Measurements from ENCODE around the gene DSN1.

Gene DSN1

GRCh38 chr20:36777576-36777975 is 4.0 kb upstream of the DSN1 start:
- no peak overlapping the region for H3K27ac ChIP-seq (ENCODE audit: low read depth, low read length)
- peaks cover 5% of the 10 kb centered on the region for H3K4me1 ChIP-seq (ENCODE audit: control insufficient read depth, low read length)
- no peaks in the 10 kb centered on the region for H3K9me2 ChIP-seq (replicated peaks; ENCODE audit: control insufficient read depth, low read length)
- no peak for TF ChIP-seq EZH2phosphoT487 (IDR thresholded peaks at IDR 0.05; ENCODE audit: borderline replicate concordance, low read length)
- TF ChIP-seq CTCF (IDR thresholded peaks at IDR 0.05; ENCODE audit: low read depth, low read length, poor library complexity, severe bottlenecking): no peak
- H3K36me3 ChIP-seq (ENCODE audit: control insufficient read depth, low read length): peaks cover 6% of the 10 kb centered on the region; the same call in 1 of the 2 replicates
- no peak overlapping the region for H3K4me3 ChIP-seq (ENCODE audit: low read length)
- no peak overlapping the region for H3K4me2 ChIP-seq (ENCODE audit: low read length)
- no peaks in the 10 kb centered on the region for H3K27me3 ChIP-seq (ENCODE audit: control insufficient read depth, low read length)
- no peaks in the 10 kb centered on the region for H4K20me1 ChIP-seq (ENCODE audit: control insufficient read depth, insufficient read depth, low read depth, low read length)
- no peaks in the 10 kb centered on the region for H3K9me3 ChIP-seq (ENCODE audit: control insufficient read depth, insufficient read depth, low read length)
- no peaks in the 10 kb centered on the region for H3F3A ChIP-seq (ENCODE audit: control insufficient read depth, insufficient read depth)
- H3K79me2 ChIP-seq (ENCODE audit: control insufficient read depth, low read length): peaks cover 10% of the 10 kb centered on the region

GRCh38 chr20:36777167-36777566 is 3.6 kb upstream of the DSN1 start:
- peaks cover 6% of the 10 kb centered on the region; the same call in 1 of the 2 replicates for H3K36me3 ChIP-seq (ENCODE audit: control insufficient read depth, low read length)
- H3K79me2 ChIP-seq (ENCODE audit: control insufficient read depth, low read length): peaks cover 14% of the 10 kb centered on the region
- H3F3A ChIP-seq (ENCODE audit: control insufficient read depth, insufficient read depth): no peaks in the 10 kb centered on the region
- no peaks in the 10 kb centered on the region for H4K20me1 ChIP-seq (ENCODE audit: control insufficient read depth, insufficient read depth, low read depth, low read length)
- no peak overlapping the region for H3K27ac ChIP-seq (ENCODE audit: low read depth, low read length)
- H3K4me3 ChIP-seq (ENCODE audit: low read length): no peak overlapping the region
- no peaks in the 10 kb centered on the region for H3K9me3 ChIP-seq (ENCODE audit: control insufficient read depth, insufficient read depth, low read length)
- no peaks in the 10 kb centered on the region for H3K9me2 ChIP-seq (replicated peaks; ENCODE audit: control insufficient read depth, low read length)
- H3K27me3 ChIP-seq (ENCODE audit: control insufficient read depth, low read length): no peaks in the 10 kb centered on the region
- H3K4me2 ChIP-seq (ENCODE audit: low read length): no peak overlapping the region
- H3K4me1 ChIP-seq (ENCODE audit: control insufficient read depth, low read length): peaks cover 9% of the 10 kb centered on the region
- TF ChIP-seq EZH2phosphoT487 (IDR thresholded peaks at IDR 0.05; ENCODE audit: borderline replicate concordance, low read length) (no peak), CTCF (IDR thresholded peaks at IDR 0.05; ENCODE audit: low read depth, low read length, poor library complexity, severe bottlenecking) (no peak)

GRCh38 chr20:36775826-36776225 is 2.3 kb upstream of the DSN1 start:
- Histone ChIP-seq H3K4me3 (ENCODE audit: low read length) (no peak overlapping the region), H3K4me1 (ENCODE audit: control insufficient read depth, low read length) (peaks cover 23% of the 10 kb centered on the region), H3K4me2 (ENCODE audit: low read length) (no peak overlapping the region), H3K79me2 (ENCODE audit: control insufficient read depth, low read length) (peaks cover 27% of the 10 kb centered on the region), H3K9me2 (replicated peaks; ENCODE audit: control insufficient read depth, low read length) (no peaks in the 10 kb centered on the region), H3F3A (ENCODE audit: control insufficient read depth, insufficient read depth) (no peaks in the 10 kb centered on the region), H4K20me1 (ENCODE audit: control insufficient read depth, insufficient read depth, low read depth, low read length) (no peaks in the 10 kb centered on the region), H3K27me3 (ENCODE audit: control insufficient read depth, low read length) (no peaks in the 10 kb centered on the region), H3K9me3 (ENCODE audit: control insufficient read depth, insufficient read depth, low read length) (no peaks in the 10 kb centered on the region), H3K27ac (ENCODE audit: low read depth, low read length) (no peak overlapping the region), H3K36me3 (ENCODE audit: control insufficient read depth, low read length) (peaks cover 13% of the 10 kb centered on the region)
- TF ChIP-seq EZH2phosphoT487 (IDR thresholded peaks at IDR 0.05; ENCODE audit: borderline replicate concordance, low read length): no peak

GRCh38 chr20:36775196-36775595 is 1.6 kb upstream of the DSN1 start:
- H3K9me2 ChIP-seq (replicated peaks; ENCODE audit: control insufficient read depth, low read length): no peaks in the 10 kb centered on the region
- H3K79me2 ChIP-seq (ENCODE audit: control insufficient read depth, low read length): peaks cover 34% of the 10 kb centered on the region
- peaks cover 29% of the 10 kb centered on the region for H3K4me1 ChIP-seq (ENCODE audit: control insufficient read depth, low read length)
- H3K36me3 ChIP-seq (ENCODE audit: control insufficient read depth, low read length): peaks cover 20% of the 10 kb centered on the region
- TF ChIP-seq EZH2phosphoT487 (IDR thresholded peaks at IDR 0.05; ENCODE audit: borderline replicate concordance, low read length) (no peak), CTCF (IDR thresholded peaks at IDR 0.05; ENCODE audit: low read depth, low read length, poor library complexity, severe bottlenecking) (no peak)
- no peaks in the 10 kb centered on the region for H3F3A ChIP-seq (ENCODE audit: control insufficient read depth, insufficient read depth)
- no peaks in the 10 kb centered on the region for H3K27me3 ChIP-seq (ENCODE audit: control insufficient read depth, low read length)
- no peak overlapping the region for H3K27ac ChIP-seq (ENCODE audit: low read depth, low read length)
- H3K4me2 ChIP-seq (ENCODE audit: low read length): no peak overlapping the region
- no peak overlapping the region for H3K4me3 ChIP-seq (ENCODE audit: low read length)
- H3K9me3 ChIP-seq (ENCODE audit: control insufficient read depth, insufficient read depth, low read length): no peaks in the 10 kb centered on the region
- H4K20me1 ChIP-seq (ENCODE audit: control insufficient read depth, insufficient read depth, low read depth, low read length): no peaks in the 10 kb centered on the region

Measured in DOHH2 (cell line).